HG02678 (cell line): ENCODE measurements around the gene ATP13A4.

Experiments used
- ATAC-seq: cut with Tn5 transposase; IDR thresholded peaks from one replicate; pipeline ENCODE4 v1.9.1; 2021; ENCODE audit warnings: mild to moderate bottlenecking, moderate library complexity; ENCODE audit not compliant: unreplicated experiment

The ATP13A4 gene

DNA sequence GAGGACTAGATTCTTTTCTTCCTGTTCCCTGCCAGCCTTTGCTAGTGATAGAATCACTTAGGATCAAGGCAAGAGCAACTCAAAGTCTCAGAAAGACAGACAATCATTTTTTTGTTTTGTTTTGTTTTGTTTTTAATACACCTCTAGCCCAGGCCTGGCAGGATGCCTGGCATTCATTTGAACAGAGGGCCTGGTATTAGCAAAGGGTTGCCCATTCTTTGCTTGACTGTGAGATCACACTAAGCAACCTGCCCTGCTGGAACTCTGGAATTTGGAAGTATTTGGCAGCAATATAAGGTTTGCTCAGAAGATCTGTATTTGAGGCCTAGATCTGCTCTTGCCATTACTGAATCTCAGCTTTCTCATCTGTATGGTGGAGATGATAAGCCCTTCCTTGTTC, 154.4 kb downstream of the ATP13A4 start:
- ATAC-seq: no peak

GRCh38 chr3:193396451-193397244, 158.0 kb downstream of the ATP13A4 start:
- ATAC-seq: no peak

DNA sequence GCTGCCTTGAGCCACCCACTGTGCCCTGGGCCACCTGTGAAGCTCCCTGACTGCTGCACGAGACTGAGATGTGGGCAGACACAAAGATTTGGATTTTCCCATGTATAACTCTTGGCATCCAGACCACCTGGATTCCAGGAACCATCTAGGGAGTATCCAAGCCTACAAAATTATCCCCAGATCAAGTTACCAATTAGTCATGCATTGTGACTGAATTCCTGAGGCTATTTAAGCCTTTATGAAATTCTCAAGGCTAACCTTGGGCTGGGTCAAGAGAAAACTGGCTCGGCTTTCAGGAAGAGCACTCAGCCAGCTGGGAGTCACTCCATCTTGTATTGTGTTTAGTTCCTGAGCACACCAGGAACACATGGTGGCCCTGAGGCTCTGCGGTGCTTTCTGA, 162.8 kb downstream of the ATP13A4 start:
- no peak for ATAC-seq

- no peak for ATAC-seq
Measured at GRCh38 chr3:193389335-193389734, 165.4 kb downstream of the ATP13A4 start.

GRCh38 chr3:193388361-193388760, 166.3 kb downstream of the ATP13A4 start:
- ATAC-seq: no peak

GRCh38 chr3:193387596-193387995, 167.1 kb downstream of the ATP13A4 start:
- ATAC-seq: no peak

DNA sequence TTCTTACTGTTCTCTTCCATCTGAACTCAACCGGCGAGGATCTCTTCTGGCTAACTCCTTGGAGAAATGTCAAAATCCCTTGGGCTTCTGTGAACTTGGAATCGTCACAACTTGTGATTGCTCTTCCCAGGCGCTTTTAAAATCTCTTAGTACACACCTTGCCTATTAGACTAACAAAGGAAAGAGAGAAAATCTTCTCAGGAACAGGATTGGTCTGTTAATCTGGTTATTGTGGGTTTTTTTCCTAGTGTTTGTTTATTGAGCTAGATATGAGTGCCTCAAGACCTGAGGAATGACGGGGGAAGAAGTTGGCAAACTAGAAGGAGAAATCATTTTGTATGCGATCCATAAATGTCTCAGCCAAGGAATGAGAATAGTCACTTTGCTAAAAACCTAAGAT, 176.0 kb downstream of the ATP13A4 start, which contains the start of gene ATP13A5:
TSS of gene ATP13A5 (minus strand) at position 48 of the 400 bp plus-strand sequence. CDS start at position 20, 28 bp downstream.
- ATAC-seq: no peak

GRCh38 chr3:193377591-193377990, 177.1 kb downstream of the ATP13A4 start:
- no peak for ATAC-seq

GRCh38 chr3:193375614-193376013, 179.1 kb downstream of the ATP13A4 start:
- ATAC-seq: no peak

GRCh38 chr3:193372783-193373182, 181.9 kb downstream of the ATP13A4 start:
- ATAC-seq: peak; percentile 67

GRCh38 chr3:193367868-193368267, 186.8 kb downstream of the ATP13A4 start:
- ATAC-seq: no peak

GRCh38 chr3:193357291-193357690, 197.4 kb downstream of the ATP13A4 start:
- ATAC-seq: no peak

DNA sequence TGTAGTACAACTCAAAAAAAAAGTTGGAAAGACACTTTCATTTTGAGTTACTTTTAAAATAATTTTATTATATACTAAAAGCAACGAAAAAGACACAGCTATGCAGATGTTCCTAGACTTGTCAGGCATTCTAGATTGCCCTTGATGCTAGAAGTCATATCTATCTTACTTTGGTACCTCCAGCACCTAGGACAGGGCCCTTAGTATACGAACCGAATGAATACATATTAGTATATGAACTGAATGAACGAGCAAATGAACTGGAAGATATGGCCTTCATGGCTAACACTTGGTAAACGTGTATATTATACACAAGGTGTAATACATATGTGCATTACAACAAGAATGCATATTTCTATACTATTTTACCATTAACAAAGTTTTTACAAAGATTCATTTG, 200.3 kb downstream of the ATP13A4 start:
- ATAC-seq: no peak
